GM18526 (cell line): Measurements from ENCODE around the gene FCHO1.

Source experiments
- POLR2A ChIP-seq: IDR thresholded peaks from 3 replicates; pipeline ENCODE4 v1.6.1; 2011; ENCODE audit not compliant: insufficient read length; ENCODE audit errors: extremely low read depth

Gene FCHO1

GRCh38 chr19:17752865-17753639 lies 1.8 kb downstream of the FCHO1 start:
- TF ChIP-seq POLR2A: no peak

GRCh38 chr19:17753976-17754375 lies 2.7 kb downstream of the FCHO1 start:
- no peak for TF ChIP-seq POLR2A

- no peak for TF ChIP-seq POLR2A
Measured at GRCh38 chr19:17754634-17755442, 3.6 kb downstream of the FCHO1 start.

- no peak for TF ChIP-seq POLR2A
Measured at GRCh38 chr19:17755443-17755890, 4.2 kb downstream of the FCHO1 start.

- TF ChIP-seq POLR2A: no peak
Measured at GRCh38 chr19:17755977-17756670, 4.8 kb downstream of the FCHO1 start.

- no peak for TF ChIP-seq POLR2A
Measured at GRCh38 chr19:17757125-17757524, 5.8 kb downstream of the FCHO1 start.

GRCh38 chr19:17758515-17758914 lies 7.2 kb downstream of the FCHO1 start:
- TF ChIP-seq POLR2A: no peak

GRCh38 chr19:17761148-17761547 lies 9.9 kb downstream of the FCHO1 start:
- TF ChIP-seq POLR2A: no peak

GRCh38 chr19:17762505-17763229 lies 11.4 kb downstream of the FCHO1 start:
- no peak for TF ChIP-seq POLR2A

GRCh38 chr19:17764348-17764747 lies 13.1 kb downstream of the FCHO1 start:
- TF ChIP-seq POLR2A: no peak

GRCh38 chr19:17765069-17765618 lies 13.9 kb downstream of the FCHO1 start:
- no peak for TF ChIP-seq POLR2A

- no peak for TF ChIP-seq POLR2A
Measured at GRCh38 chr19:17766543-17767131, 15.4 kb downstream of the FCHO1 start.

- TF ChIP-seq POLR2A: no peak
Measured at GRCh38 chr19:17767559-17767958, 16.3 kb downstream of the FCHO1 start.

- no peak for TF ChIP-seq POLR2A
Measured at GRCh38 chr19:17770613-17771012, 19.3 kb downstream of the FCHO1 start.
